GM12878 (cell line): Measurements from ENCODE around the gene POU3F4. TPM values are rescaled to one million over a fixed set of nuclear protein-coding genes. Genes with fewer than 3 reads are reported as not detected.

Experiments
- ATAC-seq: fragments of 200-7000 bp; cut with Tn5 transposase; 3 replicates; pipeline ENCODE4 v1.9.1; 2020; ENCODE audit warnings: mild to moderate bottlenecking, moderate library complexity
- BruUV-seq: library from RNA; stranded (reverse); fragments of 400-500 nt; replicated peaks from 2 replicates; lab custom pipeline; 2021; lab: Mats Ljungman, UMichigan
- CTCF ChIA-PET: fragments of 300-600 bp; sonication (Branson Sonifier 250); formaldehyde crosslinking; extraction: SDS; loops from one replicate; lab custom pipeline; 2021; ENCODE audit warnings: inconsistent platforms; lab: Yijun Ruan, JAX
- POLR2A ChIA-PET: fragments of 350-600 bp; formaldehyde crosslinking; extraction: SDS; loops from one replicate; lab custom pipeline; 2021; ENCODE audit warnings: inconsistent platforms; lab: Charles Lee
- RAD21 ChIA-PET: fragments of 300-600 bp; sonication (Branson Sonifier 250); formaldehyde crosslinking; loops from one replicate; lab custom pipeline; 2023; ENCODE audit warnings: antibody characterized with exemption; ENCODE audit not compliant: unreplicated experiment; lab: Charles Lee
- SMC1A ChIA-PET: fragments of 300-600 bp; sonication (Branson Sonifier 250); formaldehyde crosslinking; loops from one replicate; lab custom pipeline; 2023; ENCODE audit not compliant: unreplicated experiment, uncharacterized antibody; lab: Charles Lee
- DNase-seq: peaks from one replicate; pipeline ENCODE4 v3.0.0-alpha.2; 2011; ENCODE audit warnings: low read depth, low spot score
- FAIRE-seq: peaks from 3 replicates; lab custom pipeline; 2011; peaks lifted over from hg19 to GRCh38; lab: Jason Lieb, UNC
- H2AFZ ChIP-seq: 2 replicates; pipeline ENCODE4 v1.6.0; 2011; ENCODE audit warnings: low read depth, low read length, control low read depth; ENCODE audit not compliant: control insufficient read depth
- H3K27ac ChIP-seq: 2 replicates; pipeline ENCODE4 v1.5.1; 2011; ENCODE audit warnings: control low read depth; ENCODE audit not compliant: control insufficient read depth, insufficient read depth
- H3K27me3 ChIP-seq, 2 experiments: replicated peaks in 1 of 2; 2 replicates each; pipeline versions ENCODE4 v1.6.0 to v1.6.1; 2011; ENCODE audit warnings: low read length in 1 of 2; ENCODE audit not compliant: control insufficient read depth in 2 of 2, insufficient read depth in 2 of 2
- H3K36me3 ChIP-seq, 2 experiments: 2 replicates each; pipeline ENCODE4 v1.5.1; 2011; ENCODE audit warnings: low read length in 1 of 2; ENCODE audit not compliant: control insufficient read depth in 2 of 2, insufficient read depth in 2 of 2
- H3K4me1 ChIP-seq: 2 replicates; pipeline ENCODE4 v1.6.1; 2011; ENCODE audit warnings: mild to moderate bottlenecking, low read length, moderate library complexity, mixed read lengths; ENCODE audit not compliant: control insufficient read depth, insufficient read depth
- H3K4me2 ChIP-seq: 2 replicates; pipeline ENCODE4 v1.6.0; 2011; ENCODE audit warnings: control low read depth; ENCODE audit not compliant: control insufficient read depth, insufficient read depth
- H3K4me3 ChIP-seq: fragments of 200-600 bp; sonication (generic); 2 replicates; pipeline ENCODE4 v1.5.1; 2016
- H3K79me2 ChIP-seq: 2 replicates; pipeline ENCODE4 v1.6.0; 2011; ENCODE audit warnings: low read length; ENCODE audit not compliant: control insufficient read depth, insufficient read depth
- H3K9ac ChIP-seq: 2 replicates; pipeline ENCODE4 v1.8.0; 2011; ENCODE audit warnings: low read length, control low read depth, mixed read lengths; ENCODE audit not compliant: control insufficient read depth, insufficient read depth
- H3K9me3 ChIP-seq: replicated peaks from 3 replicates; pipeline ENCODE4 v1.5.1; 2011; ENCODE audit warnings: mild to moderate bottlenecking, low read length; ENCODE audit not compliant: control insufficient read depth, insufficient read depth
- H4K20me1 ChIP-seq: 2 replicates; pipeline ENCODE4 v1.6.0; 2011; ENCODE audit not compliant: control insufficient read depth, insufficient read depth
- CTCF ChIP-seq, 3 experiments: IDR thresholded peaks in 2 of 3; conservative IDR thresholded peaks in 1 of 3; 2 replicates each; pipeline ENCODE4 v1.5.1; 2011; ENCODE audit warnings: low read depth in 3 of 3, low read length in 3 of 3, mild to moderate bottlenecking in 3 of 3, control low read depth in 2 of 3, moderate library complexity in 2 of 3, inconsistent platforms in 1 of 3, mixed read lengths in 1 of 3; ENCODE audit not compliant: control insufficient read depth in 2 of 3, insufficient read depth in 1 of 3; ENCODE audit errors: extremely low read depth in 1 of 3
- EZH2 ChIP-seq: IDR thresholded peaks from 2 replicates; pipeline ENCODE4 v1.6.1; 2012; ENCODE audit warnings: low read depth, mild to moderate bottlenecking, control low read depth, inconsistent platforms, low read length, borderline replicate concordance; ENCODE audit not compliant: control insufficient read depth
- KLF5 ChIP-seq: fragments of 450-650 bp; IDR thresholded peaks from 2 replicates; pipeline ENCODE4 v1.6.1; 2014; ENCODE audit warnings: mild to moderate bottlenecking; ENCODE audit not compliant: partially characterized antibody
- PAX8 ChIP-seq: fragments of 450-650 bp; IDR thresholded peaks from 2 replicates; pipeline ENCODE4 v1.6.1; 2017; ENCODE audit warnings: mild to moderate bottlenecking, moderate library complexity
- PBX3 ChIP-seq: IDR thresholded peaks from 2 replicates; pipeline ENCODE4 v1.6.1; 2011; ENCODE audit warnings: mild to moderate bottlenecking, low read depth, low read length, moderate library complexity; ENCODE audit not compliant: insufficient replicate concordance
- RAD21 ChIP-seq: IDR thresholded peaks from 2 replicates; pipeline ENCODE4 v1.6.1; 2011; ENCODE audit warnings: mild to moderate bottlenecking, low read depth, low read length, moderate library complexity; ENCODE audit not compliant: insufficient read depth
- SMC3 ChIP-seq: IDR thresholded peaks from 2 replicates; pipeline ENCODE4 v1.6.1; 2011; ENCODE audit warnings: low read length, improper control_type of control experiment, borderline replicate concordance
- in situ Hi-C: fragments of 300-500 bp; cut with MboI; formaldehyde crosslinking; loops from 9 replicates; pipeline ENCODE4 v1.14.3; 2018; ENCODE audit warnings: mixed read lengths
- intact Hi-C: fragments of 100-400 bp; cut with micrococcal nuclease; formaldehyde crosslinking; loops from one replicate; pipeline ENCODE4 v1.14.2; 2022; ENCODE audit not compliant: unreplicated experiment
- polyA plus RNA-seq, 11 experiments: library from polyadenylated mRNA; depleted of rRNA in 4 of 11; unstranded in 6 of 11; stranded (reverse) in 5 of 11; fragments of >200 nt; fragmentation: Nextera tagmentation in 4 of 11; fragmentation: Illumina TruSeq in 1 of 11; extraction: Ambion mirVana in 4 of 11; extraction: Trizol in 1 of 11; gene quantifications; 1 replicate in 1 of 11; 2 replicates in 10 of 11; pipeline versions ENCODE4 v1.2.1 to v1.2.3, GENCODE V29; 2011 to 2016; ENCODE audit warnings: inconsistent platforms in 2 of 11, missing spikeins in 2 of 11, low read depth in 1 of 11
- total RNA-seq, 4 experiments: library from RNA; depleted of rRNA in 3 of 4; stranded (reverse); fragments of >200 nt in 3 of 4; fragmentation: Illumina TruSeq in 1 of 4; extraction: Trizol in 1 of 4; gene quantifications; 2 replicates each; pipeline versions ENCODE4 v1.2.1 to v1.2.3, GENCODE V29; 2013 to 2021
- TF ChIP-seq, protein P1 (sequence below): fragments of 450-650 bp; IDR thresholded peaks from 2 replicates; pipeline ENCODE4 v1.6.1; 2017; ENCODE audit warnings: antibody characterized with exemption, mild to moderate bottlenecking, moderate library complexity
- TF ChIP-seq, protein P2 (sequence below): fragments of 450-650 bp; IDR thresholded peaks from 2 replicates; pipeline ENCODE4 v1.6.1; 2017; ENCODE audit warnings: low read depth, mild to moderate bottlenecking, moderate library complexity

Gene POU3F4
- total and polyA plus RNA-seq, 10 of the 15 experiments (the other 5 are each of a cell fraction or from before 2014, with no cell fraction given) = 0.01 TPM; not detected in 9

DNA sequence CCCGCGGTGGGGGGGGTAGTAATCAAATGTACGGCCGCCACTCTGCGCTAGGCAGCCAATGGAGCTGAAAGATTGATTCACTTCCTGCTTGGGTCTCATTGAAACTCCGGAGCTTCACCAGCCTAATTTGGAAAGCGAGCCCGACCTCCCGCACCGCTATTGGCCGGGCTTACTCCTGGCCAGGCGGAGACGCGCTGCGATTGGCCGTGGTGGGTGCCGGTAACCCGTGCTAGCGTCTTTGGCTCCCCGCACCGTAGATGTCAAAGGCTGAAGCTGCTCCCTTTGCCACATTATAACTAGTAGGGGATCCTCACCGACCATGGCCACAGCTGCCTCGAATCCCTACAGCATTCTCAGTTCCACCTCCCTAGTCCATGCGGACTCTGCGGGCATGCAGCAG lies at the start of gene POU3F4 (continued):
- TF ChIP-seq, protein P1, sequence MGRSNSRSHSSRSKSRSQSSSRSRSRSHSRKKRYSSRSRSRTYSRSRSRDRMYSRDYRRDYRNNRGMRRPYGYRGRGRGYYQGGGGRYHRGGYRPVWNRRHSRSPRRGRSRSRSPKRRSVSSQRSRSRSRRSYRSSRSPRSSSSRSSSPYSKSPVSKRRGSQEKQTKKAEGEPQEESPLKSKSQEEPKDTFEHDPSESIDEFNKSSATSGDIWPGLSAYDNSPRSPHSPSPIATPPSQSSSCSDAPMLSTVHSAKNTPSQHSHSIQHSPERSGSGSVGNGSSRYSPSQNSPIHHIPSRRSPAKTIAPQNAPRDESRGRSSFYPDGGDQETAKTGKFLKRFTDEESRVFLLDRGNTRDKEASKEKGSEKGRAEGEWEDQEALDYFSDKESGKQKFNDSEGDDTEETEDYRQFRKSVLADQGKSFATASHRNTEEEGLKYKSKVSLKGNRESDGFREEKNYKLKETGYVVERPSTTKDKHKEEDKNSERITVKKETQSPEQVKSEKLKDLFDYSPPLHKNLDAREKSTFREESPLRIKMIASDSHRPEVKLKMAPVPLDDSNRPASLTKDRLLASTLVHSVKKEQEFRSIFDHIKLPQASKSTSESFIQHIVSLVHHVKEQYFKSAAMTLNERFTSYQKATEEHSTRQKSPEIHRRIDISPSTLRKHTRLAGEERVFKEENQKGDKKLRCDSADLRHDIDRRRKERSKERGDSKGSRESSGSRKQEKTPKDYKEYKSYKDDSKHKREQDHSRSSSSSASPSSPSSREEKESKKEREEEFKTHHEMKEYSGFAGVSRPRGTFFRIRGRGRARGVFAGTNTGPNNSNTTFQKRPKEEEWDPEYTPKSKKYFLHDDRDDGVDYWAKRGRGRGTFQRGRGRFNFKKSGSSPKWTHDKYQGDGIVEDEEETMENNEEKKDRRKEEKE = no peak
- TF ChIP-seq RAD21 (no peak), PAX8 (no peak)
- TF ChIP-seq, protein P2, sequence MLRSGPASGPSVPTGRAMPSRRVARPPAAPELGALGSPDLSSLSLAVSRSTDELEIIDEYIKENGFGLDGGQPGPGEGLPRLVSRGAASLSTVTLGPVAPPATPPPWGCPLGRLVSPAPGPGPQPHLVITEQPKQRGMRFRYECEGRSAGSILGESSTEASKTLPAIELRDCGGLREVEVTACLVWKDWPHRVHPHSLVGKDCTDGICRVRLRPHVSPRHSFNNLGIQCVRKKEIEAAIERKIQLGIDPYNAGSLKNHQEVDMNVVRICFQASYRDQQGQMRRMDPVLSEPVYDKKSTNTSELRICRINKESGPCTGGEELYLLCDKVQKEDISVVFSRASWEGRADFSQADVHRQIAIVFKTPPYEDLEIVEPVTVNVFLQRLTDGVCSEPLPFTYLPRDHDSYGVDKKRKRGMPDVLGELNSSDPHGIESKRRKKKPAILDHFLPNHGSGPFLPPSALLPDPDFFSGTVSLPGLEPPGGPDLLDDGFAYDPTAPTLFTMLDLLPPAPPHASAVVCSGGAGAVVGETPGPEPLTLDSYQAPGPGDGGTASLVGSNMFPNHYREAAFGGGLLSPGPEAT = no peak

DNA sequence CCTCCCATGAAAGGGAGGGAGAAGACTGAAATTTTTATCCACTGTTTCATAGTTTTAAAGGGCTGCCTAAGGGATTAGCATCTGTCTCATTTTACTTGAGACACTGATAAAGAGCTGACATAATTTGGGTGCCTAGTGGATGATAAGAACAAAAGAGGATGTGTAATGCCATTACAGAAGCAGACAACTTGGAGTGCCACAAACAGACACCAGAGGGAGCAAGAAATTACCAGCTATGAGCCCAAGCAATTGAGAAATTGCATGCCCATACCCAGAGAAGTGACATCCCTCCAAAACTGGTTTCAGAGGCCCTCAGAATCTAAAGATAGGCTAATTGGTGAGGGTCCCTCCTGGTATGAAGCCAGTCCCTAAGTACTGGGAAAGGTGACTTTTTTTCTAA lies 38.5 kb upstream of the POU3F4 start:
- CTCF ChIA-PET = interaction anchor here (0.7 to 3.5 kb wide), 19 partner anchors 12 to 1251 kb away, joined by 3 to 39 read pairs (median 3); no protein-coding TSS in a partner anchor
- H4K20me1 ChIP-seq = no peaks in the 10 kb centered on the region
- SMC1A ChIA-PET = interaction anchor here (0.6 to 2.0 kb wide), 6 partner anchors 13 to 1251 kb away, joined by 3 to 22 read pairs (median 6); no protein-coding TSS in a partner anchor

More for the DNA sequence above, 38.5 kb upstream of the POU3F4 start:
- intact Hi-C loops = loop anchor here (1.0 to 5.0 kb wide), 3 partner anchors 166 to 378 kb away; no protein-coding TSS in a partner anchor
- peak; percentile 88 for ATAC-seq
- no peaks in the 10 kb centered on the region for H3K9me3 ChIP-seq
- in situ Hi-C loops = no loop called here
- H2AFZ ChIP-seq = no peak overlapping the region
- H3K4me3 ChIP-seq = no peak overlapping the region
- H3K4me1 ChIP-seq = no peaks in the 10 kb centered on the region
- no peaks in the 10 kb centered on the region for H3K79me2 ChIP-seq
- no peak overlapping the region for H3K4me2 ChIP-seq
- TF ChIP-seq EZH2 (no peak), PBX3 (no peak), SMC3 (peak; percentile 53; the same call in 1 of the 2 replicates), CTCF (IDR thresholded peaks at IDR 0.05 in 2 of 3, conservative IDR thresholded peaks at IDR 0.05 in 1 of 3; ENCODE audit: control insufficient read depth in 2 of 3, extremely low read depth in 1 of 3, insufficient read depth in 1 of 3, low read depth in 3 of 3, low read length in 3 of 3) (peak; percentile 42 to 57 (median 50); a peak in 4 of 6 replicates), KLF5 (no peak), RAD21 (peak; percentile 36; the same call in 1 of the 2 replicates)
- TF ChIP-seq, all 136 proteins: peak for 3
- no peaks in the 10 kb centered on the region for H3K27me3 ChIP-seq
- no peaks in the 10 kb centered on the region for H3K36me3 ChIP-seq
- POLR2A ChIA-PET = no interaction called here
- RAD21 ChIA-PET = interaction anchor here (1.1 to 2.3 kb wide), 6 partner anchors 11 to 1251 kb away, joined by 3 to 18 read pairs (median 4); no protein-coding TSS in a partner anchor
- FAIRE-seq = no peak
- BruUV-seq = no TSS peak
- H3K9ac ChIP-seq = no peak overlapping the region
- no peak overlapping the region for H3K27ac ChIP-seq
- DNase-seq = no peak
